Measurements from ENCODE around the gene GCN1. TPM values are rescaled to one million over a fixed set of nuclear protein-coding genes. Genes with fewer than 3 reads are reported as not detected.

GCN1 gene
- total RNA-seq, 1 experiment from 2014 or later: 116 TPM

GRCh38 chr12:120125792-120126634 is 68.5 kb downstream of the GCN1 start:
- Histone ChIP-seq H3K4me2 (no peak overlapping the region), H3K4me1 (replicated peaks; ENCODE audit: insufficient read depth) (peaks cover 10% of the 10 kb centered on the region), H3F3A (ENCODE audit: insufficient read depth, low read depth) (peaks cover 40% of the 10 kb centered on the region), H3K27ac (no peak overlapping the region), H2AFZ (no peak overlapping the region), H3K36me3 (ENCODE audit: low read depth) (0 out of 2 replicates have a peak, but pooled peaks cover 5% of the 10 kb centered on the region), H3K79me2 (ENCODE audit: low read depth) (no peaks in the 10 kb centered on the region), H4K20me1 (ENCODE audit: insufficient read depth) (no peaks in the 10 kb centered on the region), H3K27me3 (ENCODE audit: insufficient read depth, low read depth) (no peaks in the 10 kb centered on the region), H3K9me3 (ENCODE audit: insufficient read depth, low read depth) (no peaks in the 10 kb centered on the region), H3K4me3 (no peak overlapping the region), H3K9me2 (ENCODE audit: insufficient read depth) (no peaks in the 10 kb centered on the region)
- POLR2A ChIA-PET (ENCODE audit: unreplicated experiment): interaction anchor here (0.6 kb wide), 1 partner anchor 56 kb away, joined by 14 read pairs; no protein-coding TSS in a partner anchor
- CTCF ChIA-PET: no interaction called here
- intact Hi-C loops (cut with micrococcal nuclease; ENCODE audit: unreplicated experiment): no loop called here
- no peak for DNase-seq
- BruUV-seq (replicated peaks): no TSS peak
- TF ChIP-seq EZH2 (IDR thresholded peaks at IDR 0.05; ENCODE audit: low read depth) (no peak), CTCF (conservative IDR thresholded peaks at IDR 0.05) (no peak)

GRCh38 chr12:120125029-120125428 is 69.5 kb downstream of the GCN1 start:
- no TSS peak for BruUV-seq (replicated peaks)
- Histone ChIP-seq H3K4me1 (replicated peaks; ENCODE audit: insufficient read depth) (peaks cover 11% of the 10 kb centered on the region), H3K4me3 (no peak overlapping the region), H3K79me2 (ENCODE audit: low read depth) (no peaks in the 10 kb centered on the region), H3K9me2 (ENCODE audit: insufficient read depth) (no peaks in the 10 kb centered on the region), H3F3A (ENCODE audit: insufficient read depth, low read depth) (peaks cover 42% of the 10 kb centered on the region), H3K27ac (no peak overlapping the region), H4K20me1 (ENCODE audit: insufficient read depth) (no peaks in the 10 kb centered on the region), H3K27me3 (ENCODE audit: insufficient read depth, low read depth) (no peaks in the 10 kb centered on the region), H3K4me2 (no peak overlapping the region), H3K9me3 (ENCODE audit: insufficient read depth, low read depth) (no peaks in the 10 kb centered on the region), H3K36me3 (ENCODE audit: low read depth) (0 out of 2 replicates have a peak, but pooled peaks cover 5% of the 10 kb centered on the region), H2AFZ (no peak overlapping the region)
- no peak for DNase-seq
- no peak for TF ChIP-seq EZH2 (IDR thresholded peaks at IDR 0.05; ENCODE audit: low read depth)
- TF ChIP-seq CTCF (conservative IDR thresholded peaks at IDR 0.05): no peak
- intact Hi-C loops (cut with micrococcal nuclease; ENCODE audit: unreplicated experiment): no loop called here
- ChIA-PET POLR2A (ENCODE audit: unreplicated experiment) (interaction anchor here (0.5 kb wide), 1 partner anchor 451 kb away, joined by 7 read pairs; no protein-coding TSS in a partner anchor), CTCF (no interaction called here)

- POLR2A ChIA-PET (ENCODE audit: unreplicated experiment): interaction anchor here (0.7 kb wide), 1 partner anchor 73 kb away, joined by 6 read pairs; no protein-coding TSS in a partner anchor
- H3K36me3 ChIP-seq (ENCODE audit: low read depth): no peaks in the 10 kb centered on the region
Observed at GRCh38 chr12:120121766-120122293, 72.7 kb downstream of the GCN1 start.

More at GRCh38 chr12:120121766-120122293, 72.7 kb downstream of the GCN1 start:
- BruUV-seq (replicated peaks): no TSS peak
- Histone ChIP-seq H3K9me2 (ENCODE audit: insufficient read depth) (no peaks in the 10 kb centered on the region), H3K79me2 (ENCODE audit: low read depth) (peaks cover 11% of the 10 kb centered on the region), H3F3A (ENCODE audit: insufficient read depth, low read depth) (peaks cover 57% of the 10 kb centered on the region), H3K9me3 (ENCODE audit: insufficient read depth, low read depth) (no peaks in the 10 kb centered on the region), H3K27me3 (ENCODE audit: insufficient read depth, low read depth) (no peaks in the 10 kb centered on the region), H3K27ac (no peak overlapping the region), H3K4me3 (no peak overlapping the region), H3K4me1 (replicated peaks; ENCODE audit: insufficient read depth) (peaks cover 28% of the 10 kb centered on the region), H2AFZ (no peak overlapping the region), H3K4me2 (no peak overlapping the region), H4K20me1 (ENCODE audit: insufficient read depth) (no peaks in the 10 kb centered on the region)
- intact Hi-C loops (cut with micrococcal nuclease; ENCODE audit: unreplicated experiment): no loop called here
- TF ChIP-seq CTCF (conservative IDR thresholded peaks at IDR 0.05): no peak
- no peak for TF ChIP-seq EZH2 (IDR thresholded peaks at IDR 0.05; ENCODE audit: low read depth)
- CTCF ChIA-PET: no interaction called here
- no peak for DNase-seq

All from PC-9 (cell line).